RPMI7951 (cell line): ENCODE results near the gene TLE4. TPM values are rescaled to one million over a fixed set of nuclear protein-coding genes. Genes with fewer than 3 reads are reported as not detected.
A peak's percentile ranks its signal among the peaks of the same experiment; 100 is the strongest.

Experiments
- DNase-seq: peaks from one replicate; pipeline ENCODE4 v3.0.0-alpha.2; 2012; ENCODE audit warnings: low read depth
- total RNA-seq: library from RNA; depleted of rRNA; stranded (reverse); fragments of >200 nt; shearing (Covaris generic); gene quantifications from 2 replicates; pipeline ENCODE4 v1.2.3, GENCODE V29; 2014

TLE4 gene
- total RNA-seq, 1 experiment from 2014 or later: 19.1 TPM

- no peak for DNase-seq
These were observed 355 bp downstream of the TLE4 start for GRCh38 chr9:79572032-79572607.

GRCh38 chr9:79572608-79573411 lies 1.0 kb downstream of the TLE4 start:
- DNase-seq: peak; percentile 51

- DNase-seq: no peak
These were observed 1.7 kb downstream of the TLE4 start for GRCh38 chr9:79573412-79573923.

- no peak for DNase-seq
These were observed 2.4 kb downstream of the TLE4 start for GRCh38 chr9:79574136-79574535.

- no peak for DNase-seq
These were observed 3.0 kb downstream of the TLE4 start for GRCh38 chr9:79574781-79575180.

GRCh38 chr9:79575547-79575946 lies 3.8 kb downstream of the TLE4 start:
- DNase-seq: no peak

GRCh38 chr9:79577969-79578723 lies 6.4 kb downstream of the TLE4 start:
- peak; percentile 20 for DNase-seq

GRCh38 chr9:79578891-79579290 lies 7.1 kb downstream of the TLE4 start:
- no peak for DNase-seq

GRCh38 chr9:79579624-79580023 lies 7.9 kb downstream of the TLE4 start:
- DNase-seq: no peak

GRCh38 chr9:79580055-79580454 lies 8.3 kb downstream of the TLE4 start:
- no peak for DNase-seq

- DNase-seq: peak; percentile 21
These were observed 9.6 kb downstream of the TLE4 start for GRCh38 chr9:79581388-79581787.

GRCh38 chr9:79581794-79582193 lies 10.0 kb downstream of the TLE4 start:
- peak; percentile 85 for DNase-seq

GRCh38 chr9:79583952-79584654 lies 12.3 kb downstream of the TLE4 start:
- DNase-seq: no peak

- DNase-seq: no peak
These were observed 12.9 kb downstream of the TLE4 start for GRCh38 chr9:79584655-79584982.

- no peak for DNase-seq
These were observed 16.9 kb downstream of the TLE4 start for GRCh38 chr9:79588488-79589223.

- no peak for DNase-seq
These were observed 19.7 kb downstream of the TLE4 start for GRCh38 chr9:79591458-79591857.

- DNase-seq: peak; percentile 8
These were observed 21.1 kb downstream of the TLE4 start for GRCh38 chr9:79592726-79593493.

GRCh38 chr9:79598562-79599345 lies 27.0 kb downstream of the TLE4 start:
- DNase-seq: no peak

- DNase-seq: no peak
These were observed 28.7 kb downstream of the TLE4 start for GRCh38 chr9:79600466-79600865.
